BLaER1 treated with 17β-estradiol and CSF1 and Interleukin-3, amounts not matched to agents 10 nM and 100 nM (cell line): ENCODE results near the gene TPD52L1.

Experiments
- H3K27ac ChIP-seq, 11 experiments: shearing (Covaris generic); formaldehyde crosslinking; 2 replicates each; pipeline ENCODE4 v1.8.1; 2022
- H3K27me3 ChIP-seq, 11 experiments: shearing (Covaris generic); formaldehyde crosslinking; 2 replicates each; pipeline ENCODE4 v1.8.1; 2022
- H3K36me3 ChIP-seq, 11 experiments: shearing (Covaris generic); formaldehyde crosslinking; 2 replicates each; pipeline ENCODE4 v1.8.1; 2022
- H3K4me1 ChIP-seq, 10 experiments: shearing (Covaris generic); formaldehyde crosslinking; 2 replicates each; pipeline ENCODE4 v1.8.1; 2022
- H3K4me2 ChIP-seq, 11 experiments: shearing (Covaris generic); formaldehyde crosslinking; 2 replicates each; pipeline ENCODE4 v1.8.1; 2022
- H3K4me3 ChIP-seq, 10 experiments: shearing (Covaris generic); formaldehyde crosslinking; 2 replicates each; pipeline ENCODE4 v1.8.1; 2022
- H3K9ac ChIP-seq, 11 experiments: shearing (Covaris generic); formaldehyde crosslinking; 2 replicates each; pipeline ENCODE4 v1.8.1; 2022
- H3K9me3 ChIP-seq, 11 experiments: shearing (Covaris generic); formaldehyde crosslinking; replicated peaks in 1 of 11; 2 replicates each; pipeline ENCODE4 v1.8.1; 2022
- H4K20me1 ChIP-seq, 11 experiments: shearing (Covaris generic); formaldehyde crosslinking; 2 replicates each; pipeline ENCODE4 v1.8.1; 2022
- Cebpa-rat ChIP-seq, 11 experiments: shearing (Covaris generic); IDR thresholded peaks; 2 replicates each; pipeline ENCODE4 v1.8.1; 2022

TPD52L1 gene

GRCh38 chr6:125293587-125293986, 140.0 kb downstream of the TPD52L1 start:
- Histone ChIP-seq H3K9ac (no peak overlapping the region), H3K27me3 (no peaks in the 10 kb centered on the region), H3K9me3 (peaks cover 10 to 29% (median 22%) of the 10 kb centered on the region in 11 experiments; a peak in 21 of 22 replicates), H3K27ac (no peak overlapping the region), H3K36me3 (peaks cover 90 to 94% (median 93%) of the 10 kb centered on the region in 11 experiments), H3K4me2 (no peak overlapping the region), H4K20me1 (peaks cover 0 to 61% (median 10%) of the 10 kb centered on the region in 11 experiments; a peak in 8 of 22 replicates), H3K4me3 (no peak overlapping the region), H3K4me1 (peaks cover 0 to 12% (median 2%) of the 10 kb centered on the region in 10 experiments; a peak in 3 of 20 replicates)
- TF ChIP-seq Cebpa-rat (IDR thresholded peaks at IDR 0.05) = no peak

- Histone ChIP-seq H4K20me1 (peaks cover 0 to 61% (median 10%) of the 10 kb centered on the region in 11 experiments; a peak in 8 of 22 replicates), H3K4me1 (peaks cover under 1 to 14% (median 4%) of the 10 kb centered on the region in 10 experiments; a peak in 15 of 20 replicates)
Observed at GRCh38 chr6:125294036-125294435, 140.5 kb downstream of the TPD52L1 start.

GRCh38 chr6:125294925-125295324, 141.4 kb downstream of the TPD52L1 start:
- Histone ChIP-seq H3K27ac (no peak overlapping the region), H3K36me3 (peaks cover 90 to 100% (median 100%) of the 10 kb centered on the region in 11 experiments), H3K4me2 (no peak overlapping the region), H3K4me1 (peaks cover 9 to 23% (median 13%) of the 10 kb centered on the region in 10 experiments), H3K9ac (no peak overlapping the region), H3K9me3 (peaks cover 3 to 23% (median 16%) of the 10 kb centered on the region in 11 experiments; a peak in 20 of 22 replicates), H3K27me3 (no peaks in the 10 kb centered on the region), H4K20me1 (peaks cover 0 to 64% (median 10%) of the 10 kb centered on the region in 11 experiments; a peak in 8 of 22 replicates), H3K4me3 (no peak overlapping the region)
- TF ChIP-seq Cebpa-rat (IDR thresholded peaks at IDR 0.05) = no peak

More at GRCh38 chr6:125294036-125294435, 140.5 kb downstream of the TPD52L1 start:
- no peak overlapping the region for H3K27ac ChIP-seq
- no peak overlapping the region for H3K4me2 ChIP-seq
- H3K9me3 ChIP-seq = peaks cover 10 to 29% (median 22%) of the 10 kb centered on the region in 11 experiments; a peak in 21 of 22 replicates
- H3K36me3 ChIP-seq = peaks cover 94 to 99% (median 97%) of the 10 kb centered on the region in 11 experiments
- H3K27me3 ChIP-seq = no peaks in the 10 kb centered on the region
- no peak for TF ChIP-seq Cebpa-rat (IDR thresholded peaks at IDR 0.05)
- no peak overlapping the region for H3K9ac ChIP-seq
- no peak overlapping the region for H3K4me3 ChIP-seq

- Histone ChIP-seq H3K27me3 (no peaks in the 10 kb centered on the region), H3K4me3 (no peak overlapping the region), H3K4me2 (no peak overlapping the region; a peak in 1 of 22 replicates), H4K20me1 (peaks cover 0 to 69% (median 10%) of the 10 kb centered on the region in 11 experiments; a peak in 8 of 22 replicates), H3K27ac (no peak overlapping the region), H3K4me1 (peaks cover 17 to 33% (median 21%) of the 10 kb centered on the region in 10 experiments), H3K9ac (no peak overlapping the region), H3K9me3 (peaks cover 0 to 10% (median 4%) of the 10 kb centered on the region in 11 experiments; a peak in 6 of 22 replicates), H3K36me3 (peaks cover 75 to 90% (median 88%) of the 10 kb centered on the region in 11 experiments)
- TF ChIP-seq Cebpa-rat (IDR thresholded peaks at IDR 0.05) = no peak
Observed at GRCh38 chr6:125296471-125296870, 142.9 kb downstream of the TPD52L1 start.

GRCh38 chr6:125299257-125299656, 145.7 kb downstream of the TPD52L1 start:
- TF ChIP-seq Cebpa-rat (IDR thresholded peaks at IDR 0.05) = no peak
- Histone ChIP-seq H3K9ac (peak overlapping the region in 1 of 11 experiments; percentile 93; a peak in 2 of 22 replicates), H3K27me3 (no peaks in the 10 kb centered on the region), H3K27ac (no peak overlapping the region; a peak in 1 of 22 replicates), H3K4me3 (peak overlapping the region in 8 of 10 experiments; percentile 76 to 94 (median 84); a peak in 10 of 20 replicates), H3K4me2 (peak overlapping the region; percentile 79 to 96 (median 88)), H3K4me1 (peaks cover 17 to 44% (median 24%) of the 10 kb centered on the region in 10 experiments), H3K36me3 (peaks cover 49 to 62% (median 61%) of the 10 kb centered on the region in 11 experiments), H4K20me1 (peaks cover 0 to 46% (median 10%) of the 10 kb centered on the region in 11 experiments; a peak in 8 of 22 replicates), H3K9me3 (no peaks in the 10 kb centered on the region; a peak in 1 of 22 replicates)

- Histone ChIP-seq H3K27me3 (no peaks in the 10 kb centered on the region), H3K4me1 (peaks cover 17 to 44% (median 24%) of the 10 kb centered on the region in 10 experiments), H4K20me1 (peaks cover 0 to 29% (median 0%) of the 10 kb centered on the region in 11 experiments; a peak in 7 of 22 replicates), H3K9me3 (peaks cover 0 to 5% (median 0%) of the 10 kb centered on the region in 11 experiments; a peak in 2 of 22 replicates), H3K4me2 (peak overlapping the region; percentile 79 to 96 (median 88)), H3K27ac (peak overlapping the region; percentile 91 to 98 (median 96)), H3K9ac (peak overlapping the region; percentile 90 to 98 (median 95)), H3K36me3 (peaks cover 32 to 45% (median 43%) of the 10 kb centered on the region in 11 experiments), H3K4me3 (peak overlapping the region; percentile 63 to 94 (median 82))
- TF ChIP-seq Cebpa-rat (IDR thresholded peaks at IDR 0.05) = no peak
Observed at GRCh38 chr6:125300992-125301434, 147.4 kb downstream of the TPD52L1 start.

GRCh38 chr6:125301435-125302391, 148.1 kb downstream of the TPD52L1 start, which contains the start of gene HDDC2:
Gene HDDC2 (minus strand): TSS chr6:125301967. CDS start chr6:125301932, 35 bp downstream.
- TF ChIP-seq Cebpa-rat (IDR thresholded peaks at IDR 0.05) = no peak
- peaks cover 0 to 5% (median 0%) of the 10 kb centered on the region in 11 experiments; a peak in 2 of 22 replicates for H3K9me3 ChIP-seq
- peak within 1 kb of the TSS; percentile 91 to 98 (median 96) for H3K27ac ChIP-seq
- H3K4me3 ChIP-seq = peak within 1 kb of the TSS; percentile 63 to 94 (median 82)
- H3K4me2 ChIP-seq = peak within 1 kb of the TSS; percentile 79 to 96 (median 88)
- peaks cover 0 to 22% (median 0%) of the 10 kb centered on the region in 11 experiments; a peak in 6 of 22 replicates for H4K20me1 ChIP-seq
- peaks cover 17 to 44% (median 23%) of the 10 kb centered on the region in 10 experiments for H3K4me1 ChIP-seq
- H3K27me3 ChIP-seq = no peaks in the 10 kb centered on the region
- peaks cover 25 to 38% (median 36%) of the 10 kb centered on the region in 11 experiments for H3K36me3 ChIP-seq
- H3K9ac ChIP-seq = peak within 1 kb of the TSS; percentile 90 to 98 (median 95)

GRCh38 chr6:125302840-125303511, 149.4 kb downstream of the TPD52L1 start:
- peak overlapping the region in 2 of 11 experiments; percentile 93 to 96; a peak in 3 of 22 replicates for H3K27ac ChIP-seq
- no peak overlapping the region for H3K4me3 ChIP-seq
- peak overlapping the region in 2 of 11 experiments; percentile 2 to 93; a peak in 2 of 22 replicates for H3K4me2 ChIP-seq
- no peaks in the 10 kb centered on the region for H3K27me3 ChIP-seq
- H3K36me3 ChIP-seq = peaks cover 12 to 25% (median 23%) of the 10 kb centered on the region in 11 experiments
- H4K20me1 ChIP-seq = peaks cover 0 to 13% (median 0%) of the 10 kb centered on the region in 11 experiments; a peak in 3 of 22 replicates
- peaks cover 0 to 5% (median 0%) of the 10 kb centered on the region in 11 experiments; a peak in 1 of 22 replicates for H3K9me3 ChIP-seq
- no peak for TF ChIP-seq Cebpa-rat (IDR thresholded peaks at IDR 0.05)
- no peak overlapping the region for H3K9ac ChIP-seq
- H3K4me1 ChIP-seq = peaks cover 17 to 39% (median 21%) of the 10 kb centered on the region in 10 experiments
